SK-N-DZ (cell line): ENCODE measurements around the gene ASIC3.

Source experiments
- DNase-seq: peaks from one replicate; pipeline ENCODE4 v3.0.0-alpha.2; 2015; ENCODE audit warnings: low spot score

The ASIC3 gene

GRCh38 chr7:151070574-151070960 is 22.2 kb downstream of the ASIC3 start:
- DNase-seq: no peak

GRCh38 chr7:151071032-151071866 is 22.9 kb downstream of the ASIC3 start:
- no peak for DNase-seq

- DNase-seq: no peak
Observed at GRCh38 chr7:151073990-151074389, 25.7 kb downstream of the ASIC3 start.

- no peak for DNase-seq
Observed at GRCh38 chr7:151074817-151075661, 26.7 kb downstream of the ASIC3 start.

- DNase-seq: no peak
Observed at GRCh38 chr7:151075662-151075971, 27.3 kb downstream of the ASIC3 start.

GRCh38 chr7:151075978-151076426 is 27.7 kb downstream of the ASIC3 start:
- DNase-seq: no peak

- no peak for DNase-seq
Observed at GRCh38 chr7:151076863-151077704, 28.8 kb downstream of the ASIC3 start.

GRCh38 chr7:151077705-151078232 is 29.4 kb downstream of the ASIC3 start:
- DNase-seq: no peak

GRCh38 chr7:151078233-151079040 is 30.1 kb downstream of the ASIC3 start:
- DNase-seq: peak; percentile 62

- no peak for DNase-seq
Observed at GRCh38 chr7:151079199-151079910, 31.0 kb downstream of the ASIC3 start.

GRCh38 chr7:151080067-151080521 is 31.8 kb downstream of the ASIC3 start:
- no peak for DNase-seq

GRCh38 chr7:151080522-151081169 is 32.3 kb downstream of the ASIC3 start, which contains the start of gene FASTK:
Gene FASTK (minus strand): TSS chr7:151080809. CDS start chr7:151080766, 43 bp downstream.
- peak; percentile 90 for DNase-seq

GRCh38 chr7:151081170-151082101 is 33.1 kb downstream of the ASIC3 start:
- no peak for DNase-seq

GRCh38 chr7:151082141-151083070 is 34.1 kb downstream of the ASIC3 start:
- DNase-seq: no peak

GRCh38 chr7:151083071-151083823 is 34.9 kb downstream of the ASIC3 start, which contains the start of gene TMUB1:
Gene TMUB1 (minus strand): TSS chr7:151083493. CDS start chr7:151082563, 930 bp downstream.
- peak; percentile 74 for DNase-seq

- DNase-seq: no peak
Observed at GRCh38 chr7:151083824-151084160, 35.5 kb downstream of the ASIC3 start.
